ENCODE results near the gene SMPDL3B.

- TF ChIP-seq CTCF (CRISPR knock-in tag; IDR thresholded peaks at IDR 0.05) (no peak), REST (IDR thresholded peaks at IDR 0.05; ENCODE audit: borderline replicate concordance in 1 of 2, low read depth in 1 of 2, low read length in 2 of 2) (no peak), HNRNPK (IDR thresholded peaks at IDR 0.05; ENCODE audit: low read depth, low read length, poor library complexity, severe bottlenecking) (no peak), POLR2AphosphoS5 (IDR thresholded peaks at IDR 0.05; ENCODE audit: low read depth, low read length) (no peak), ARHGAP35 (CRISPR knock-in tag; IDR thresholded peaks at IDR 0.05; ENCODE audit: borderline replicate concordance) (no peak), POLR2A (IDR thresholded peaks at IDR 0.05; ENCODE audit: insufficient read depth in 1 of 2, low read depth in 2 of 2, low read length in 2 of 2) (no peak), SAP130 (CRISPR knock-in tag; IDR thresholded peaks at IDR 0.05; ENCODE audit: low read depth) (no peak), RBAK (CRISPR knock-in tag; IDR thresholded peaks at IDR 0.05) (no peak), ZNF253 (CRISPR knock-in tag; IDR thresholded peaks at IDR 0.05; ENCODE audit: borderline replicate concordance) (no peak), ZFP36 (IDR thresholded peaks at IDR 0.05; ENCODE audit: borderline replicate concordance, low read depth, low read length, partially characterized antibody) (no peak)
Observed at GRCh38 chr1:28002600-28002999, 67.8 kb downstream of the SMPDL3B start.
